Stimulated activated CD8-positive, alpha-beta memory T cell treated with anti-CD3 and anti-CD28 coated beads, Interleukin-4, amount 100 ng/mL, for 4 hours (primary cell): ENCODE results near the gene AP2A1.

Experiments
- DNase-seq, 2 donors: peaks; one replicate each; pipeline ENCODE4 v3.0.0-alpha.2; 2020; ENCODE audit warnings: low read depth in 2 of 2, low spot score in 1 of 2

Gene AP2A1

GRCh38 chr19:49766007-49766929 is 533 bp upstream of the AP2A1 start:
- peak; percentile 97 to 99 for DNase-seq

- no peak for DNase-seq
Observed at GRCh38 chr19:49767381-49767780, 580 bp downstream of the AP2A1 start.

- DNase-seq = no peak
Observed at GRCh38 chr19:49767967-49768581, 1.3 kb downstream of the AP2A1 start.

GRCh38 chr19:49770529-49770928 is 3.7 kb downstream of the AP2A1 start:
- DNase-seq = no peak

GRCh38 chr19:49771674-49772139 is 4.9 kb downstream of the AP2A1 start:
- peak in 1 of 2 donors; percentile 6 for DNase-seq

GRCh38 chr19:49772850-49773432 is 6.1 kb downstream of the AP2A1 start:
- no peak for DNase-seq

- no peak for DNase-seq
Observed at GRCh38 chr19:49773663-49774350, 7.0 kb downstream of the AP2A1 start.

GRCh38 chr19:49774969-49775368 is 8.2 kb downstream of the AP2A1 start:
- DNase-seq = no peak

GRCh38 chr19:49775742-49776370 is 9.1 kb downstream of the AP2A1 start:
- no peak for DNase-seq

GRCh38 chr19:49776371-49776764 is 9.6 kb downstream of the AP2A1 start:
- no peak for DNase-seq

GRCh38 chr19:49779731-49780555 is 13.1 kb downstream of the AP2A1 start:
- no peak for DNase-seq

- DNase-seq = no peak
Observed at GRCh38 chr19:49780861-49781260, 14.1 kb downstream of the AP2A1 start.

GRCh38 chr19:49781394-49781793 is 14.6 kb downstream of the AP2A1 start:
- no peak for DNase-seq

GRCh38 chr19:49782515-49782914 is 15.7 kb downstream of the AP2A1 start:
- no peak for DNase-seq

GRCh38 chr19:49786376-49786820 is 19.6 kb downstream of the AP2A1 start:
- no peak for DNase-seq

GRCh38 chr19:49787746-49788145 is 20.9 kb downstream of the AP2A1 start:
- no peak for DNase-seq

GRCh38 chr19:49788857-49789256 is 22.1 kb downstream of the AP2A1 start:
- DNase-seq = no peak

- DNase-seq = no peak
Observed at GRCh38 chr19:49790866-49791265, 24.1 kb downstream of the AP2A1 start.

- no peak for DNase-seq
Observed at GRCh38 chr19:49791776-49792445, 25.1 kb downstream of the AP2A1 start.
